Measurements from ENCODE around the gene HES4. TPM values are rescaled to one million over a fixed set of nuclear protein-coding genes. Genes with fewer than 3 reads are reported as not detected.

Gene HES4
- total RNA-seq, 1 experiment from 2014 or later, result 35.5 TPM

DNA sequence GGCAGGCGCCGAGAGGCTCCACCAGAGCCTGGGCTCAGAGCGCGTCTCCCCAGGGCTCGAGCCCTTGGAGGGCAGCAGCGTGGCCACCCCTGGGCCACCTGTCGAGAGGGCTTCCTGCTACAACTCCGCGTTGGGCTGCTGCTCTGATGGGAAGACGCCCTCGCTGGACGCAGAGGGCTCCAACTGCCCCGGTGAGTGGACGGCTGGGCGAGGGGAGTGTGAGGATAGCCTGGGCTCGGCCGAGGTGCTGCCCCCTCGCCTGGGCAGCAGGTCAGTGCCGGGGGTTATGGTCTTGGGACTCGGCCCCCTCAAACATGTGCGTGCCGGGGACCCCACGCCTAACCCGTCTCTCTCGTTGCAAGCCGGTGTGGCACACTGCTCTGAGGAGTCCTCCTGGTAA lies 46.9 kb upstream of the HES4 start:
- peaks cover 56% of the 10 kb centered on the region for H3K36me3 Mint-ChIP-seq (ENCODE audit: insufficient read depth, unreplicated experiment)
- BruUV-seq (replicated peaks), result no TSS peak
- H3K9me3 Mint-ChIP-seq (ENCODE audit: low read depth, unreplicated experiment), result no peaks in the 10 kb centered on the region
- CTCF ChIA-PET, result no interaction called here
- H3K27ac Mint-ChIP-seq (ENCODE audit: unreplicated experiment), result no peak overlapping the region
- intact Hi-C loops (cut with micrococcal nuclease; ENCODE audit: unreplicated experiment), result no loop called here
- H3K4me1 Mint-ChIP-seq (ENCODE audit: low read depth, unreplicated experiment), result no peaks in the 10 kb centered on the region
- TF ChIP-seq, protein P1, sequence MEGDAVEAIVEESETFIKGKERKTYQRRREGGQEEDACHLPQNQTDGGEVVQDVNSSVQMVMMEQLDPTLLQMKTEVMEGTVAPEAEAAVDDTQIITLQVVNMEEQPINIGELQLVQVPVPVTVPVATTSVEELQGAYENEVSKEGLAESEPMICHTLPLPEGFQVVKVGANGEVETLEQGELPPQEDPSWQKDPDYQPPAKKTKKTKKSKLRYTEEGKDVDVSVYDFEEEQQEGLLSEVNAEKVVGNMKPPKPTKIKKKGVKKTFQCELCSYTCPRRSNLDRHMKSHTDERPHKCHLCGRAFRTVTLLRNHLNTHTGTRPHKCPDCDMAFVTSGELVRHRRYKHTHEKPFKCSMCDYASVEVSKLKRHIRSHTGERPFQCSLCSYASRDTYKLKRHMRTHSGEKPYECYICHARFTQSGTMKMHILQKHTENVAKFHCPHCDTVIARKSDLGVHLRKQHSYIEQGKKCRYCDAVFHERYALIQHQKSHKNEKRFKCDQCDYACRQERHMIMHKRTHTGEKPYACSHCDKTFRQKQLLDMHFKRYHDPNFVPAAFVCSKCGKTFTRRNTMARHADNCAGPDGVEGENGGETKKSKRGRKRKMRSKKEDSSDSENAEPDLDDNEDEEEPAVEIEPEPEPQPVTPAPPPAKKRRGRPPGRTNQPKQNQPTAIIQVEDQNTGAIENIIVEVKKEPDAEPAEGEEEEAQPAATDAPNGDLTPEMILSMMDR (IDR thresholded peaks at IDR 0.05; ENCODE audit: unreplicated experiment), result no peak
- no peak for DNase-seq
- H3K4me3 Mint-ChIP-seq (ENCODE audit: low read depth, unreplicated experiment), result no peak overlapping the region
- no peaks in the 10 kb centered on the region for H3K27me3 Mint-ChIP-seq (ENCODE audit: unreplicated experiment)

DNA sequence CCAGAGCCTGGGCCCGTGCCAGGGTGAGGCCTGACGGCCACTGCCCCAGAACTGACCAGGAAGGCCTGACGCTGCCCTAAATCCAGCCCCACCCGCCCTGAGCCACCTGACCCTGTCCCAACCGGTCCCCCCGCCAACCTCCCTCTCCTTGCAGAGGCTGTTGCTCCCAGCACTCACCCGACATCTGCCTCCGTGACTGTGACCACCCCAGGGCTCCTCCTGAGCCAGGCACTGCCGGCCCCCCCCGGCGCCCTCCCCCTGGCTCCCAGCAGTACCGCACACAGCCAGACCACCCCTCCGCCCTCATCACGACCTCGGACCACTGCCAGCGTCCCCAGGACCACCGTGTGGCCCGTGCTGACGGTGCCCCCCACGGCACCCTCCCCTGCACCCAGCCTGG lies 46.3 kb upstream of the HES4 start:
- intact Hi-C loops (cut with micrococcal nuclease; ENCODE audit: unreplicated experiment), result no loop called here
- H3K36me3 Mint-ChIP-seq (ENCODE audit: insufficient read depth, unreplicated experiment), result peaks cover 55% of the 10 kb centered on the region
- TF ChIP-seq, protein P1 (IDR thresholded peaks at IDR 0.05; ENCODE audit: unreplicated experiment), result no peak
- H3K4me3 Mint-ChIP-seq (ENCODE audit: low read depth, unreplicated experiment), result no peak overlapping the region
- no peaks in the 10 kb centered on the region for H3K4me1 Mint-ChIP-seq (ENCODE audit: low read depth, unreplicated experiment)
- no TSS peak for BruUV-seq (replicated peaks)
- no peak for DNase-seq
- H3K9me3 Mint-ChIP-seq (ENCODE audit: low read depth, unreplicated experiment), result no peaks in the 10 kb centered on the region
- no peak overlapping the region for H3K27ac Mint-ChIP-seq (ENCODE audit: unreplicated experiment)
- CTCF ChIA-PET, result no interaction called here
- no peaks in the 10 kb centered on the region for H3K27me3 Mint-ChIP-seq (ENCODE audit: unreplicated experiment)

DNA sequence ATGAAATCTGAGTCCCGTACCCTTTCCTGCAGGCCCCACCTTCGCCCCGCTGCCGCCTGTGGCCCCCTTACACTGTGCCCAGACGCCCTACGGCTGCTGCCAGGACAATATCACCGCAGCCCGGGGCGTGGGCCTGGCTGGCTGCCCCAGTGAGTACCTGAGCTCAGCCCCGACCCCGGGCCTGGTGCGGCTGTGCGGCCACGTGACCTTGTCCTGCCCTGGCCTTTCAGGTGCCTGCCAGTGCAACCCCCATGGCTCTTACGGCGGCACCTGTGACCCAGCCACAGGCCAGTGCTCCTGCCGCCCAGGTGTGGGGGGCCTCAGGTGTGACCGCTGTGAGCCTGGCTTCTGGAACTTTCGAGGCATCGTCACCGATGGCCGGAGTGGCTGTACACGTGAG lies 45.2 kb upstream of the HES4 start:
- no peaks in the 10 kb centered on the region for H3K4me1 Mint-ChIP-seq (ENCODE audit: low read depth, unreplicated experiment)
- intact Hi-C loops (cut with micrococcal nuclease; ENCODE audit: unreplicated experiment), result no loop called here
- H3K9me3 Mint-ChIP-seq (ENCODE audit: low read depth, unreplicated experiment), result no peaks in the 10 kb centered on the region
- peaks cover 58% of the 10 kb centered on the region for H3K36me3 Mint-ChIP-seq (ENCODE audit: insufficient read depth, unreplicated experiment)
- H3K27me3 Mint-ChIP-seq (ENCODE audit: unreplicated experiment), result no peaks in the 10 kb centered on the region
- TF ChIP-seq, protein P1 (IDR thresholded peaks at IDR 0.05; ENCODE audit: unreplicated experiment), result no peak
- H3K27ac Mint-ChIP-seq (ENCODE audit: unreplicated experiment), result no peak overlapping the region
- no peak overlapping the region for H3K4me3 Mint-ChIP-seq (ENCODE audit: low read depth, unreplicated experiment)
- no peak for DNase-seq
- CTCF ChIA-PET, result interaction anchor here (0.7 kb wide), 1 partner anchor 51 kb away, joined by 3 read pairs; no protein-coding TSS in a partner anchor
- BruUV-seq (replicated peaks), result no TSS peak

DNA sequence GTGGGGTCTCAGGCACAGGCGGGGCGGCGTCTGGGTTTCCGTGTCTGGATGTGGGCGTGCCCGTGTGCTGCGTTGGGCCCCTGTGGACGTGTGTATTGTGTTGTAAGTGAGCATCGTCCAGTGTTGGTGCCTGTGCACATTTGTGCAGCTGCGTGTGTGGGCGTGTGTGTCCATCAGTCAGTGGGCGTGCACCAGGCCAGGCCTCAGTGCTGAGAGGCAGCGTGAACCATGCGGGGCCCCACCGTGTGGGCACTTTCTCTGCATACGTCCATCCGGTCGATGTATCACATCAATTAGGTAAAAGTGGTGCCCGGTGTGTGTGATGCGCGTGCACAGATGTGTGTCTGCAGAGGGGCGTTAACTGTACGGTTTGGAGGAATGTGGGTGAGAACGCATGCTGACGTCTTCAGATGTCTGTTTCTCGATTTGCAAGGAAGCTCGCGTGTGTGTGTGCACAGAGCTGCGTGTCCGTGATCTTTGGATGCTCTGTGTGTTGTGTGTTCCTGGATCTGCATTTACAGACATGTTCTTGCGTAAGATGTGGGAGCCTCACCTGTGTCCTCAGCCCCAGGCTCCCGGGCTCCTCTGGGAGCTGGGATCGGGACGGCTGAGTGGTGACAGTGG lies 44.7 kb upstream of the HES4 start:
- Mint-ChIP-seq H3K27ac (ENCODE audit: unreplicated experiment) (no peak overlapping the region), H3K4me1 (ENCODE audit: low read depth, unreplicated experiment) (no peaks in the 10 kb centered on the region), H3K27me3 (ENCODE audit: unreplicated experiment) (no peaks in the 10 kb centered on the region), H3K9me3 (ENCODE audit: low read depth, unreplicated experiment) (no peaks in the 10 kb centered on the region), H3K4me3 (ENCODE audit: low read depth, unreplicated experiment) (no peak overlapping the region), H3K36me3 (ENCODE audit: insufficient read depth, unreplicated experiment) (peaks cover 63% of the 10 kb centered on the region)
- no TSS peak for BruUV-seq (replicated peaks)
- DNase-seq, result no peak
- CTCF ChIA-PET, result interaction anchor here (0.7 kb wide), 1 partner anchor 50 kb away, joined by 3 read pairs; no protein-coding TSS in a partner anchor
- intact Hi-C loops (cut with micrococcal nuclease; ENCODE audit: unreplicated experiment), result no loop called here
- TF ChIP-seq, protein P1 (IDR thresholded peaks at IDR 0.05; ENCODE audit: unreplicated experiment), result no peak
